Sigmoid colon (tissue), 3 donors: Measurements from ENCODE around the gene FOXP1.

Experiments used
- CTCF ChIP-seq, 4 experiments: fragments of 450-650 bp in 3 of 4; fragments of 200-600 bp in 1 of 4; IDR thresholded peaks; one replicate each; pipeline ENCODE4 v1.5.1; 2016 to 2019; ENCODE audit warnings: antibody characterized with exemption in 4 of 4, mild to moderate bottlenecking in 3 of 4, moderate library complexity in 2 of 4
- POLR2A ChIP-seq, 2 donors: fragments of 450-650 bp; IDR thresholded peaks; one replicate each; pipeline ENCODE4 v1.6.1; 2016; ENCODE audit warnings: antibody characterized with exemption in 2 of 2, mild to moderate bottlenecking in 2 of 2, moderate library complexity in 2 of 2

DNA sequence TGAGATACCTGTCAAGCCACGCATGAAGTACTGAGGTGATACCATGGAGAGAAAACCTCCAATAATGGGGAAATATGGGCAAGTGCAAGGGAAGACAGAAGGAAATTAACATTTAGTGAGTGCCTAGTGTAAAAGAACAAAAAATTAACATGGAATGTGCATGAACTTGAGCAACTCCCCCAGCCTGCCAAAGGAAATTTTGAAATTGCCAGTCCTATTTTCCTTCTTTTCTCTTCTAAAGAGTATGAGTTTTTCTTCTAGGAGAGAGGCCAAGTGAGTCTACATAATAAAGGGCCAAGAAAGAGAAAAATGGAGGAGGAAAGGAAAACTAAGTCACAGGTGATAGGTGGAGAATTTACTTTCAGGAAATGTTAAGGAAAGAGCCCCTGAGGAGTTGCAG lies 668.7 kb downstream of the FOXP1 start:
- TF ChIP-seq CTCF (IDR thresholded peaks at IDR 0.05) (no peak), POLR2A (IDR thresholded peaks at IDR 0.05) (no peak)
